Mesothelial cell of epicardium (in vitro differentiated cells): Measurements from ENCODE around the gene TSSK3. TPM values are rescaled to one million over a fixed set of nuclear protein-coding genes. Genes with fewer than 3 reads are reported as not detected.

Experiments
- DNase-seq, 2 experiments: peaks; one replicate each; pipeline ENCODE4 v3.0.0; 2021; ENCODE audit warnings: low spot score in 2 of 2; ENCODE audit not compliant: unreplicated experiment in 2 of 2
- H3K27ac Mint-ChIP-seq: 2 replicates; pipeline ENCODE4 v1.8.0; 2021; ENCODE audit warnings: mixed read lengths
- H3K27me3 Mint-ChIP-seq: 2 replicates; pipeline ENCODE4 v1.8.0; 2021; ENCODE audit warnings: low read depth, mixed read lengths
- H3K36me3 Mint-ChIP-seq: 2 replicates; pipeline ENCODE4 v1.8.0; 2021; ENCODE audit warnings: mixed read lengths
- H3K4me1 Mint-ChIP-seq: 2 replicates; pipeline ENCODE4 v1.8.0; 2021; ENCODE audit warnings: mixed read lengths
- H3K4me3 Mint-ChIP-seq: 2 replicates; pipeline ENCODE4 v1.8.0; 2021; ENCODE audit warnings: mild to moderate bottlenecking, moderate library complexity, mixed read lengths
- H3K9me3 Mint-ChIP-seq: 2 replicates; pipeline ENCODE4 v1.8.0; 2021; ENCODE audit warnings: mixed read lengths
- CTCF ChIP-seq: fragments of 200-600 bp; sonication (generic); IDR thresholded peaks from one replicate; pipeline ENCODE4 v1.5.0; 2021; ENCODE audit warnings: antibody characterized with exemption; ENCODE audit not compliant: unreplicated experiment
- total RNA-seq: library from RNA; stranded (reverse); gene quantifications from 3 replicates; pipeline ENCODE4 v1.2.1, GENCODE V29; 2021

TSSK3 gene
- total RNA-seq, 1 donor from 2014 or later: 8.1 TPM

- H3K27ac Mint-ChIP-seq: peak overlapping the region; percentile 79
- peak; percentile 67 to 88 for DNase-seq
- no peaks in the 10 kb centered on the region for H3K9me3 Mint-ChIP-seq
- TF ChIP-seq CTCF: peak; percentile 70
- H3K4me3 Mint-ChIP-seq: no peak overlapping the region
- peaks cover 14% of the 10 kb centered on the region for H3K4me1 Mint-ChIP-seq
- no peaks in the 10 kb centered on the region for H3K27me3 Mint-ChIP-seq
- peaks cover 5% of the 10 kb centered on the region for H3K36me3 Mint-ChIP-seq
These were observed 38.7 kb downstream of the TSSK3 start for GRCh38 chr1:32400876-32401631.

DNA sequence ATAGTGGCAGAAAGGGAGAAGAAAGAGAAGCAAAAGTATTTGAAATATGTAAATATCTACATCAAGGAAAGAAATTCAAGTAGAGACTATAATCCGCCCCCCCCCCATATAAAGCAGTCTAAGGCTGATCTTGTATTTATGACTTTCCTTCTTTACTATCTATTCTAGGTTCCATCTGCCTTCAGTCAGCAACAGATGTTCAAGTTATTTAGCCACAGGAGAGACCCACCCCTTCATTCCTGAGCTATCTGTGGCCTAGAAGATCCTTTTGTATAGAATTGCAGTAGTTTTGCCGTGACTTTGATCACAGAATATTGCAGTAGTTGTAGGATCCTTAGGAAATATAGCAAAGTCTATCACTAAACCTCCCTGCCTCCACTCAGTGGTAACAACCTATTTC lies 42.6 kb downstream of the TSSK3 start:
- H3K27ac Mint-ChIP-seq: peak overlapping the region; percentile 8
- H3K9me3 Mint-ChIP-seq: no peaks in the 10 kb centered on the region
- H3K36me3 Mint-ChIP-seq: no peaks in the 10 kb centered on the region
- DNase-seq: no peak
- TF ChIP-seq CTCF: no peak
- no peak overlapping the region for H3K4me3 Mint-ChIP-seq
- no peaks in the 10 kb centered on the region for H3K27me3 Mint-ChIP-seq
- peaks cover 14% of the 10 kb centered on the region for H3K4me1 Mint-ChIP-seq

DNA sequence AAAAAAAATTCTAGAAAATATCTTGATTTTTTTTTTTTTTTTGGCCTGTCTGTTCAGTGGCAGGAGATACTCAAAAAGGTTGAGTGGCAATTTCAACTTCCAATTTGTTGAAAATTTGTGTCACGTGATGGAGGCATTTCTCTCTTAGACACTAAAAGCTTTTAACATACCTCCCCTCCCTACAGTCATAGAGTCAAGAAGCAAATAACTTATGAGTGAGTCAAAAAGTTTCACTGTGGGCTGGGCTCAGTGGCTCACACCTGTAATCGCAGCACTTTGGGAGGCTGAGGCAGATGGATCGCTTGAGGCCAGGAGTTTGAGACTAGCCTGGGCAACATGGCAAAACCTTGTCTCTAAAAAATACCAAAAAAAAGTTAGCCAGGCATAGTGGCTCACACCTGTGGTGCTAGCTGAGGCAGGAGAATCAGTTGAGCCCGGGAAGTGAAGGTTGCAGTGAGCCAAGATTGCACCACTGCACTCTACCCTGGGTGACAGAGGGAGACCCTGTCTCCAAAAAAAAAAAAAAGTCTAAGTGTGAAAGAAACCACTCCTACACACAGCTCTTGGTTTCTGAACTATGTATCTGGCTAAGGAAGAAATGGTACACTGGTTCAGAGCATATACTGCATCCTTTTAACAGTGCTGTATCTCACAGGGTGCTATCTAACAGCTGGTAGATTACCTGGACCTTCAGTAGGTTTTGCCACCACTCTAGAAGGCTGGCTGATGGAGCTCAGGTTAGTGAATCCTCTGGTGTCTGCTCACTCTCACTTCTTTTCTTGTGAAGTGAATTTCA lies 43.5 kb downstream of the TSSK3 start:
- H3K4me3 Mint-ChIP-seq: no peak overlapping the region
- no peaks in the 10 kb centered on the region for H3K27me3 Mint-ChIP-seq
- H3K4me1 Mint-ChIP-seq: peaks cover 12% of the 10 kb centered on the region
- H3K27ac Mint-ChIP-seq: peak overlapping the region; percentile 16
- no peak for TF ChIP-seq CTCF
- no peak for DNase-seq
- no peaks in the 10 kb centered on the region for H3K36me3 Mint-ChIP-seq
- H3K9me3 Mint-ChIP-seq: no peaks in the 10 kb centered on the region

GRCh38 chr1:32406629-32407111 lies 44.3 kb downstream of the TSSK3 start:
- no peak for DNase-seq
- H3K4me1 Mint-ChIP-seq: peaks cover 10% of the 10 kb centered on the region
- no peaks in the 10 kb centered on the region for H3K27me3 Mint-ChIP-seq
- TF ChIP-seq CTCF: no peak
- H3K27ac Mint-ChIP-seq: no peak overlapping the region
- no peak overlapping the region for H3K4me3 Mint-ChIP-seq
- no peaks in the 10 kb centered on the region for H3K36me3 Mint-ChIP-seq
- no peaks in the 10 kb centered on the region for H3K9me3 Mint-ChIP-seq

DNA sequence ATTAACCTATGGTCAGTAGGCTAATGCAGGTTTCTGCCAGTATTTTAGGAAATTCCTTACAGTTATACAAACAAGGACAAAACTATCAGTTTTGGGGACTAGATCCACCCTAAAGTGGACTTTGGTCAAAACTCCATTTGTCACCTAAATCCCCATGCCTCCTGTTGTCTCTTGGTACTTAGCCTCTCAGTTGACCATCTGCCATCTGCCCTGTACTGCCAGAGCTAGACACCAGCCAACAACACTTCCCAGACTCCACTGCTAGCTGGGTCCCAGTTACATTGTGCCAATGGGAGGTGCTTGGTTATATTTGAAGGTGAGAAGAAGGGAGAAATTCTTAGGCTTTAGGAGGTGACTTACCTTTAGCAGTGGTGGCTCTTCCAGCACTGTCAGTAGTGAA lies 48.9 kb downstream of the TSSK3 start:
- no peak overlapping the region for H3K4me3 Mint-ChIP-seq
- peaks cover 8% of the 10 kb centered on the region for H3K36me3 Mint-ChIP-seq
- H3K27ac Mint-ChIP-seq: no peak overlapping the region
- no peaks in the 10 kb centered on the region for H3K27me3 Mint-ChIP-seq
- H3K9me3 Mint-ChIP-seq: peaks cover 20% of the 10 kb centered on the region
- no peak for DNase-seq
- no peak for TF ChIP-seq CTCF
- no peaks in the 10 kb centered on the region for H3K4me1 Mint-ChIP-seq
